Heart right ventricle (tissue), 16 donors: ENCODE data around the gene OSBPL10. TPM values are rescaled to one million over a fixed set of nuclear protein-coding genes. Genes with fewer than 3 reads are reported as not detected.

Source experiments
- ATAC-seq, 8 donors: fragments of 200-7000 bp; cut with Tn5 transposase; one replicate each; pipeline ENCODE4 v1.9.1; 2020; ENCODE audit warnings: mild to moderate bottlenecking in 8 of 8, moderate library complexity in 8 of 8, moderate number of reproducible peaks in 1 of 8
- DNase-seq, 2 donors: peaks; one replicate each; pipeline ENCODE4 v3.0.0-alpha.2; 2020
- H3K27ac ChIP-seq, 10 donors: fragments of 200-600 bp; sonication (generic) in 2 of 10; one replicate each; pipeline versions ENCODE4 v1.5.0 to v1.8.0; 2020 to 2022; ENCODE audit warnings: mild to moderate bottlenecking in 3 of 10
- H3K27me3 ChIP-seq, 7 donors: fragments of 200-600 bp; one replicate each; pipeline ENCODE4 v1.8.0; 2021 to 2022; ENCODE audit warnings: mild to moderate bottlenecking in 2 of 7
- H3K36me3 ChIP-seq, 9 donors: fragments of 200-600 bp; sonication (generic) in 1 of 9; one replicate each; pipeline versions ENCODE4 v1.5.0 to v1.8.0; 2020 to 2022; ENCODE audit warnings: mild to moderate bottlenecking in 2 of 9
- H3K4me1 ChIP-seq, 9 donors: fragments of 200-600 bp; sonication (generic) in 1 of 9; one replicate each; pipeline versions ENCODE4 v1.5.0 to v1.8.0; 2020 to 2022; ENCODE audit warnings: mild to moderate bottlenecking in 4 of 9
- H3K4me3 ChIP-seq, 10 donors: fragments of 200-600 bp; sonication (generic) in 2 of 10; one replicate each; pipeline versions ENCODE4 v1.5.0 to v1.8.0; 2020 to 2022; ENCODE audit warnings: mild to moderate bottlenecking in 7 of 10, moderate library complexity in 2 of 10
- H3K9me3 ChIP-seq, 11 donors: fragments of 200-600 bp in 10 of 11; sonication (generic) in 2 of 11; one replicate each; pipeline versions ENCODE4 v1.5.0 to v1.8.0; 2013 to 2022; ENCODE audit warnings: mild to moderate bottlenecking in 2 of 11, control low read depth in 1 of 11, moderate library complexity in 1 of 11
- CTCF ChIP-seq, 9 donors: fragments of 200-600 bp; sonication (generic) in 2 of 9; IDR thresholded peaks; one replicate each; pipeline versions ENCODE4 v1.5.0 to v1.8.0; 2021 to 2022; ENCODE audit warnings: antibody characterized with exemption in 9 of 9, mild to moderate bottlenecking in 5 of 9, moderate library complexity in 1 of 9
- WGBS, 2 donors: extraction: QIAGEN DNeasy Blood & Tissue Kit; methylation state at CpG; one replicate each; pipeline ENCODE4 v1.1.7; 2013; ENCODE audit warnings: inconsistent platforms in 1 of 2; 5-methylcytosine and 5-hydroxymethylcytosine counted together
- intact Hi-C, 10 donors: fragments of 100-400 bp; cut with DNase I; formaldehyde crosslinking; loops; one replicate each; pipeline versions ENCODE4 v1.11.1 to v1.14.2; 2022
- polyA plus RNA-seq, 2 donors: library from polyadenylated mRNA; stranded (reverse); fragments of 200-250 nt; gene quantifications; one replicate each; pipeline ENCODE4 v1.2.3, GENCODE V29; 2013
- total RNA-seq, 10 donors: library from RNA; stranded (reverse); fragmentation: NEBNext Ultra II Directional in 3 of 10; extraction: Animal tissue kit (Norgen Biotek cat#: 25700) in 3 of 10; gene quantifications; one replicate each; pipeline versions ENCODE4 v1.2.1 to v1.2.4, GENCODE V29; 2021 to 2023
- donor health status: Arrhythmogenic right ventricular cardiomyopathy.
- donor health status: ischemic (EF 13 %, LVEDD 7.1; RV severe dilation, severe dysfunction).
- donor health status: healthy with polysubstance abuse.
- donor health status: DM: no; HTN: yes; CAD: no.
- donor health status: DM: no; HTN: no; CAD: no.
- donor health status: ischemic (EF 25% LVEDD 6.9; RV normal size, moderate dysfunction).
- donor health status: ischemic (EF 25% LVEDD 5.7; RV mildly dilated, moderate dysfunction).
- donor health status: healthy.
- donor health status: DM: yes; HTN: yes; CAD: no.
- donor health status: Ischemic cardiomyopathy.
- donor health status: ischemic (EF 35%, LVEDD 5.7; RV mildly dilated, moderate dysfunction).
- donor health status: nonischemic (EF 11% LVEDD 7.7; RV severe dilation, severe dysfunction).
- donor health status: DM: yes; HTN: yes; CAD: no.
- donor health status: PGD.
- donor health status: ischemic (EF 29% LVEDD 5.4; RV normal size, mild dysfunction).
- donor health status: nonischemic (EF 23%, LVEDD 6.1; RV moderate dilation, normal function).

OSBPL10 gene
- total and polyA plus RNA-seq, 12 donors, result 1.2 to 8.5 (median 4.1) TPM

- no peak for TF ChIP-seq CTCF (IDR thresholded peaks at IDR 0.05)
- no peaks in the 10 kb centered on the region for H3K9me3 ChIP-seq
- H3K36me3 ChIP-seq, result no peaks in the 10 kb centered on the region
- ATAC-seq (peak in 6 of 8 donors; percentile 52 to 84 (median 76)), DNase-seq (no peak)
- peaks cover 0 to 28% (median 17%) of the 10 kb centered on the region in 9 donors for H3K4me1 ChIP-seq
- peak overlapping the region in 8 of 10 donors; percentile 15 to 63 (median 44) for H3K27ac ChIP-seq
- no peaks in the 10 kb centered on the region for H3K27me3 ChIP-seq
- WGBS, 2 donors, result 79 to 88% methylated on average over 6 of the region's 6 CpGs
- no peak overlapping the region for H3K4me3 ChIP-seq
- intact Hi-C loops, result loop anchor here in 1 of 10 donors (10.0 kb wide), 1 partner anchor 434 kb away; the partner anchor contains the start of gene STT3B
These were observed 12.1 kb downstream of the OSBPL10 start for GRCh38 chr3:31968927-31969418.

- Histone ChIP-seq H3K36me3 (no peaks in the 10 kb centered on the region), H3K4me3 (no peak overlapping the region), H3K27me3 (no peaks in the 10 kb centered on the region), H3K27ac (peak overlapping the region in 8 of 10 donors; percentile 15 to 63 (median 44)), H3K4me1 (peaks cover 0 to 27% (median 17%) of the 10 kb centered on the region in 9 donors), H3K9me3 (no peaks in the 10 kb centered on the region)
- no peak for TF ChIP-seq CTCF (IDR thresholded peaks at IDR 0.05)
- 64 to 67% methylated on average over 2 of the region's 2 CpGs for WGBS, 2 donors
- ATAC-seq (peak in 4 of 8 donors; percentile 38 to 52 (median 47)), DNase-seq (no peak)
- intact Hi-C loops, result loop anchor here in 1 of 10 donors (10.0 kb wide), 1 partner anchor 434 kb away; the partner anchor contains the start of gene STT3B
These were observed 12.6 kb downstream of the OSBPL10 start for GRCh38 chr3:31968369-31968926.

GRCh38 chr3:31967592-31967991 is 13.5 kb downstream of the OSBPL10 start:
- Histone ChIP-seq H3K27ac (peak overlapping the region in 5 of 10 donors; percentile 43 to 63 (median 50)), H3K27me3 (no peaks in the 10 kb centered on the region), H3K9me3 (no peaks in the 10 kb centered on the region), H3K4me1 (peaks cover 0 to 24% (median 10%) of the 10 kb centered on the region in 9 donors), H3K4me3 (no peak overlapping the region), H3K36me3 (no peaks in the 10 kb centered on the region)
- ATAC-seq (no peak), DNase-seq (no peak)
- no peak for TF ChIP-seq CTCF (IDR thresholded peaks at IDR 0.05)
- WGBS, 2 donors, result 90 to 95% methylated on average over 2 of the region's 2 CpGs
- intact Hi-C loops, result loop anchor here in 1 of 10 donors (10.0 kb wide), 1 partner anchor 433 kb away; the partner anchor contains the start of gene STT3B

- DNase-seq (no peak), ATAC-seq (no peak)
- peaks cover 0 to 26% (median 10%) of the 10 kb centered on the region in 9 donors for H3K4me1 ChIP-seq
- H3K27me3 ChIP-seq, result no peaks in the 10 kb centered on the region
- no peaks in the 10 kb centered on the region for H3K36me3 ChIP-seq
- H3K9me3 ChIP-seq, result no peaks in the 10 kb centered on the region
- H3K27ac ChIP-seq, result peak overlapping the region in 2 of 10 donors; percentile 50 to 63
- H3K4me3 ChIP-seq, result no peak overlapping the region
- intact Hi-C loops, result loop anchor here in 1 of 10 donors (10.0 kb wide), 1 partner anchor 432 kb away; the partner anchor contains the start of gene STT3B
- 86% methylated on average over 4 of the region's 4 CpGs for WGBS, 2 donors
- TF ChIP-seq CTCF (IDR thresholded peaks at IDR 0.05), result no peak
These were observed 14.0 kb downstream of the OSBPL10 start for GRCh38 chr3:31966978-31967591.
